GM21786 (cell line): ENCODE measurements around the gene GJB4.
"Not testable (repeated sequence)": the region's sequence is repeated elsewhere in the genome, so short reads cannot be mapped to it uniquely, and the experiment has no call there.

Experiments
- ATAC-seq: cut with Tn5 transposase; IDR thresholded peaks from one replicate; pipeline ENCODE4 v1.9.1; 2021; ENCODE audit not compliant: unreplicated experiment

GJB4 gene

DNA sequence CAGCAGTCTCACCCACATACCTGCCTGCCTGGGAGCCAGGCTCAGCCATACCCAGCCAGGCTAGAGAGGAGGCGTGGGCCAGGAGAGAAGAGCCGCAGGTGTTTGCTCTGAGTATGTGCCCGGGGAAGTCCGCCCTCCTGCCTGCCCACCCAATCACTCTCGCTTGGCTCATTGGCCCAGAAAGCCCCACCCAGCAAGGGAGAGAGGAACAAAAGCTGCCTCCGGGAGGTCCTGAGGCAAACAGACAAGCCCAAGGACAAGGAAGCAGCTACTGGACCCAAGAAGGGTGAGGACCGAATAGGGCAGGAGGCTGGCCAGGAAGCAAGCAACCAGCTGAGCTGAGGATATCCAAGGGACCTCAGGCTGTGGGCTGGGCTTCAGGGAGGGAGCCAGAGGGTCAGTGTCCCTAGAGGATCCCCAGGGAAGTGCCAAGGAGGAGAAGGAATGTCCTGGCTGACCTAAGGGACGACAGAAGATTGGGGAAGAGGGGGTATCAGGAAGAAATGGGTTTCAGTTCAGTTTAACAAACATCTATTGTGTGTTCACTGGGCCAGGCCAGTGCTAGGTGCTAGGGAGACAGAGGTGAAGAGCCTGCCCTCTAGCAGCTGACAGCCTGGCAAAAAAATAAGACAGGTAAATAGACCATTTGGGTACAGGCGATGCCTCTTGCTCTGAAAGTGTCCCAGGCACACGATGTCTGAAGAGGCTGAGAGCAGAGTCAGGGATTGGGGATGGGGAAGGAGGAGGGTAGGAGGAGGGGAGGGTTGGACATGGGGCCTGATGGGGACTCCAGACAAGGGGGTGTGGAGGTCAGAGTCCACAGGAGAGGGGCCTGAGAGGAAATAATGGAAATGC lies at the start of gene GJB4:
TSS of gene GJB4 (plus strand) at position 238 of the 855 bp plus-strand sequence. CDS start 1,515 bp downstream, outside the sequence.
- ATAC-seq, result no peak

DNA sequence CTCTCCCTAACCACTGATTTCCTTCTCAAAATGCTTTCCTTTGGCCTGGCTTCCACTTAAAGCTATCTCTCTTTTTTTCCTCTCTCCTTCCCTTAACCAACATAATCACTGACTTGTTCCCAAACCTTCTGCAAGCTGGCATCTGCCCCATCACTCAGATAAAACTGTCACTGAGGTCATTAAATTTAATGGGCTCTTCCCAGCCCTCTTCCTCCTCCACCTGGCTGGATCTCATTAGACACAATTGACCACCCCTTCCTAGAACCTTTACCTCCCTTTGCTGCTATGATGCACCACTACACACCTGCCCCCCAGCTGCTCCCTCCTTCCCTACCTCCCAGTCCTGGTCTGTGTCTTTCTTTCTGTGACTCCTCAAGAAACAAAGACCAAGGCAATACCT lies 48.7 kb upstream of the GJB4 start:
- ATAC-seq, result no peak

DNA sequence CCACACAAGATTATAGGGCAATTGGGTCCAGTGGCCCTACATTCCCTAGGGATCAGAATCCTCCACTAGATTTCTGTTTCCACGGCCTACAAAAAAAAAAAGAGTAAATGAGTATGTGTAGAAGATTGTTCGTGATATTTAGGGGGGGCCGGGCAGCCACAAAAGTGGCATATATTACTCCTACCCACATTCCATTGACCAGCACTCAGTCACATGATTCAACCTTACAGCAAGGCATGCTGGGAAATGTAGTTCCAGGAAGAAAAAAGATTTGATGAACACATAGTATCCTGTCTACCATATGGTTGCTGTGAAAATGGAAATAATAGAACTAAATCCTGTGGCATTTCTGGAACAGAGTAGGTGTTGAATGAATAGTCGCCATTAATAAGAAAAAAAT lies 48.1 kb upstream of the GJB4 start:
- no peak for ATAC-seq

DNA sequence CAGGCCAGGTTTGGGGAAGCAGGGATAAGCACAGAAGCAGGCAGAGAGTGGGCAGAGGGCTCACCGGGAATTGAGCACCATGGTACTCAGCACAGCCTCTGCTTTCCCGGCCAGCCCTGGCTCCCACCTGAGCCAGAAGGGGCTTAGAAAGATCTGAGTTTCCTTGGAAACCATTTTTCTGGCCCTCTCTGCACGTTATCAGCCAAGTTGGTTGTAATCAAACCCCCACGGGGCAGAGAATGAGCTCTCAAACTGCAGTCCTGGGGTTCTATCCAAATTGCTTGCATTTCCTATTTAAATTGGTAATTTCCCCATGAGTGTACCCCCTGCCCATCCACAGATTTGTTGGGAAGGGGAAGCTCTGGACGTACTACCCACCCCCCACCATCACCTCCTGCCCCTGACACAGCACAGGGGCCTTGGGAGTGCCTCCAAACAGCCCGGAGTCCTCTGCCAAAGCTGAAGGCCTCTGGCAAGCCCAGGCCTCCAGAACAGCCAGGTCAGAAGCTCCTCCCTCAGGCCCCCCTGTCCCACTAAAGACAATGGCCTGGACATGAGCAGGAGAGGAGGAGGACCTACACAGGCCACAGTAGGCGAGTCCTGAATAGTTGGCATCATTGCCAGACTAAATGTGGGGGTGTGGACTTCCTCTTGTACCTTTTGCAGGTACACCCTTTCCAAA lies 47.4 kb upstream of the GJB4 start:
- no peak for ATAC-seq

DNA sequence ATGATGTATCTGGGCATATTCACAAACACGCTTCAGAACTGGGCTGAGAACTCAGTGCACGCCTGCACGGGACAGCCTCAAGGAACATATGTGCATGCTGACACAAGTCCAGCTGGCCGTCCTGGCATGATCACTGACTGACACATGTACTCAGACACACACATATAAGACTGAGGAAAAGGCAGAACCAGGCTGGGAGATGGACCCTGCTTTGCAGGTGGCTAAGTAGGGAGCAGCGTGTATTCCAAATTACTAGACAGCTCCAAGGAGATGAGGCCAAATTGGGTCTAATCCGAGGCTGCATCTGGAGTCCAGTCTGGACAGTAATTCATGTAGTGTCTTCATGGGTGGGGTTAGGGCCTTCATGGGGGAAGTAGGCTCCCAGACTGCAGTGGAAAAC lies 46.1 kb upstream of the GJB4 start:
- no peak for ATAC-seq

DNA sequence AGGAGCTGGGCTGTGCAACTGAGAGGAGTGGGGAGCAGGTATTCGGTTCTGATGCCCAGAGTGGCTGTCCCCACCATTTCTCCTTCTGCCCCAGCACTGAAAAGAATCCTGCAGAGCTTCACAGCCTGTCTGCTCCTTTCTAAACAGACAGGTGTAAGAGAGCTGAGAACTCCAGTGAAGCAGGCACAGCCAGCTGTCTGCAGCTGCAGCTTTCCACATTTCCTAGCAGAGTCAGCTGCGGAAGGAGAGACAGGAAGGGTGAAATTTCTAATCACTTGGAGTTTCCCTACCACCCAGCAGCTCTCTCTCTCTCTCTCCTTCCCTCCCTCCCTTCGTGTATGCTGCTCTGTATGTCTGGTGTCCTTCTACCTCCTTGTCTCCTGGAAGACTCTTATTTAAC lies 45.2 kb upstream of the GJB4 start:
- no peak for ATAC-seq

DNA sequence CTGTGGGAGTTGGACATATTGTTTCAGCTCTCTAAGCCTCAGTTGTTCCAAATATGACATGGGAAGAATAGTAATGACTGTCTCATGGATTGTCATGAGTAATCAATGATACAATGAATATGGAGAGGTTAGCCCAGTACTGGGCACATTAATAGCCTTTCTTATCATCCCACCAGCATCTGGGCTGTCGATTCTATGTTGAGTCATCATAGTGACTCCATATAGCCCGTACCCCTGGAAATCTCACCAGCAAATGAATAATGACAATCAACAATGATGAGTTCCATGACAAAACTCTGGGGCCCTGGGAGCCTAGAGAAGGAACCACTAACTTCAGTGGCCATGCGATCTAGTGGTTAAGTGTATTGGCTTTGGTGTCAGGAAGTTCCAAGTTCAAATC lies 44.4 kb upstream of the GJB4 start:
- no peak for ATAC-seq

DNA sequence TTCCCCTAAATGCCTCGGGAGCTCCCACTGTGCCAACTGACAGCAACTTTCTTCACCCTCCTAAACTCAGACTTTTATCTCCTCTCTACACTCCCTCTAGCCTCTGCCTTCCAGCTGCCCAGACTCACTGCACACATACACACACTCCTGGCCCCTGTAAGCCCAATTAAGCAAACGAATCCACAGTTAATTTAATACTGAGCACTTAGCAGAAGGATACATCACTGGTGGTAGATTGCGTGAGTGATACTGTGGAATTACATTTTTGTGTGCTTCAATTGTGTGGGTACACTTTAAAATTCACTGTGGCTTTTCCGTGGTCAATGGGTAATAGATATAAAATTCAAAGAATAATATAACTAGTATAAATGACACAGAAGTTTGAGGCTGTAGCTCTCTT lies 38.3 kb upstream of the GJB4 start:
- no peak for ATAC-seq

DNA sequence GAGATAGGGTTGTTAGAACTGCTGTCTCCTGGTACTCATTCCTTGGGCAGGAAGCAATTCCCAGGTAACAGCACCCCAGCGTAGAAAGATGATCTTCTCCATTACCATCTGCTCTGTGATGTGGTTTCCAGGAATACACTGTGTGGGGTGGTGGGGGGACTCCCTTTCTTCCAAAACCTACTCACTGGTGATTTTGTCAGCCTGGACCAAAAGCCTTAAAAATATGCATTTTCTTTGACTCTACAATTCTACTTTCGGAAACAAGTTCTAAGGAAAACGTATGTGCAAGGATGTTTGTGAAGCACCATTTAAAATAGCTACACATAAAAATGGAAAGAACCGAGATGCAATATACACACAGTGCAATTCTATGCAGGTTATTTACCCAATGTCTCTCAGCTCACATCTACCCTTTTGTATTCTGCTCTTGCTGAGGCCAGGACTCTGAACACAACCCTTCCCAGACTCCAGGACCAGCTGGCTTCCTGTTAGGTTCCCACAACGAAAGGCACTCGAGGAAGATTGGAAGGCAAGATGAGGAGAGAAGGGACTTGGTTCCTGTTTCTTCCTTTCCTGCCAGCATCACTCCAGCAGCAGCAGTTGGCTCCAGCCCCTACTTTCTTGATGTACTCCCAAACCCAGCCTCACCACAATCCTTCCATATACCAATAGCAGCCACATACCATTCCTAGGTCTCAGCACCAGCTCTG lies 37.7 kb upstream of the GJB4 start:
- ATAC-seq, result no peak

DNA sequence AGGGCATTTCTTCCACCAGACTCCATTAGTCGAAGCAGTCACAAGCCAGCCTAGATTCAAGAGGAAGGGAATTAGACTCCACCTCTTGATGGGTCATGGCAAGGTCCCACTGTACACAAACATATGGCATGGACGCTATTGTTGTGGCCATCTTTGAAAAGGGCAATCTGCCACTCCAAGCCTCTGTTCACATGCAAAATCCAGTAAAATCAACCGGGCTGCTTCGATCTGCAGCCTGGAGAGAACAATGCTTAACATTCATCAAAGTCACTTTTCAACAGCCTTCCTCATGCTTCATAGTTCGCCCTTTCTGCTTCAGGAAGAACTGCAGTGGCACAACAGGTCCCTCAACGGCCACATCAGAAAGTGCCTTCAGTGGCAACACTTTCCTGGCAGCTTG lies 32.7 kb upstream of the GJB4 start:
- ATAC-seq, result no peak

DNA sequence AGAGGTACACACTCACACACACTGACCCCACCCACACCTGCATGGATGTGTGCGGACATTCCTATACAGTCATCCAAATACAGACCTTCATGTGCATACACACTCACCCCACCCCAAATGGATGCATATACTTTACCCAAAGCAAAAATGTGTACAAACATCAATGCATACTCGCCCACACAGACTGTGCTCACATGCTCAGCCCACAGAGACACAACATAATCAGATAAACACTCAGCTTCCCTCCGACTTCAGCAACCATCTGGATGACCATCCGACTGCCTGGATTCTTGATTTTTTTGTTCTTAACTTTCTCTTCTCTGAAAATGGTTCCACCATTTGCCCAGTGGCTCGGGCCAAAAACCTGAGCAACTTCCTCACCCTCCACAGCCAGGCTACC lies 29.1 kb upstream of the GJB4 start:
- ATAC-seq, result no peak

DNA sequence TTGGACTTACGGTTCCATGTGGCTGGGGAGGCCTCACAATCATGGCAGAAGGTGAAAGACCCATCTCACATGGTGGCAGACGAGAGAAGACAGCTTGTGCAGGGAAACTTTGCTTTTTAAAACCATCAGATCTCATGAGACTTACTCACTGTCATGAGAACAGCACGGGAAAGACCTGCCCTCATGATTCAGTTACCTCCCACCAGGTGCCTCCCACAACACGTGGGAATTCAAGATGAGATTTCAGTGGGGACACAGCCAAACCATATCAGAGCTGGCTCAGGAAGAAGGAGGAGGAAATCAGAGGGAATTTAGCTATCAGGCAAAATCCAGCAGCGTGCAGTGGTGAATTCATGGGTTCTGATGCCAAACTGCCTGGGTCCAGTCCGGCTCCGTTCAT lies 26.7 kb upstream of the GJB4 start:
- not testable (repeated sequence) for ATAC-seq

DNA sequence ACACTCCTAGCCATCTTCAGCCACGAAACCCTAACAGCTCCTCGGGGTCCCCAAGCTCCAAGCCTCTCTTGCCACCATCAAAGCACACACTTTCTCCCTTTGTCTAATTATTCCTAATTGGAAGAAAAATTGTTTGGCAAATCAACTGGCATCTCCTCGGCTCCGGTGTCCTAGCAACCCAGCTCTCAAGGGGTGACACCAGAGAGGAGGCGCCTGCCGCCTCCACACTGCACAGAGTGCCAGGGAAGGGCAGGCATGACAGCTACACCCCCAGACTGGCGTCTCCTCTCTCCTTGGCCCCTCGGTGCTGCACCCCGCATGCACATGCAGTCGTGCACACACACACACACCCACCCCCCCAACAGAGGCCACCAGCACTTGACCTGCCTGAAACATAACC lies 22.8 kb upstream of the GJB4 start:
- ATAC-seq, result no peak

DNA sequence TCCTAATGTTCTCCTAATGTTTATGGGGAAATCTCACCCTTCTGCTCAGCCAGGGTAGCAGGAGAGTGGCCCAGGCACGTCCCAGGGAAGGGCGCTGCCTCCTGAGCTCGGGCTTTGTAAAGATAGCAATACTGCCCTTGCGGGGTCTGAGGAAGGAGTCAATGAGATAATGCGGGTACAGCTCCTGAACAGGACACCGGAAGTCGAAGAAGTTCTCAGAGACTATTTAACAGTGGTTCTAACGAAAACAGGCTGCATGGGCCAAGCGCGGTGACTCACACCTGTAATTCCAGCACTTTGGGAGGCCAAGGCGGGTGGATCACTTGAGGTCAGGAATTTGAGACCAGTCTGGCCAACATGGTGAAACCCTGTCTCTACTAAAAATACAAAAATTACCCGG lies 22.3 kb upstream of the GJB4 start:
- not testable (repeated sequence) for ATAC-seq

DNA sequence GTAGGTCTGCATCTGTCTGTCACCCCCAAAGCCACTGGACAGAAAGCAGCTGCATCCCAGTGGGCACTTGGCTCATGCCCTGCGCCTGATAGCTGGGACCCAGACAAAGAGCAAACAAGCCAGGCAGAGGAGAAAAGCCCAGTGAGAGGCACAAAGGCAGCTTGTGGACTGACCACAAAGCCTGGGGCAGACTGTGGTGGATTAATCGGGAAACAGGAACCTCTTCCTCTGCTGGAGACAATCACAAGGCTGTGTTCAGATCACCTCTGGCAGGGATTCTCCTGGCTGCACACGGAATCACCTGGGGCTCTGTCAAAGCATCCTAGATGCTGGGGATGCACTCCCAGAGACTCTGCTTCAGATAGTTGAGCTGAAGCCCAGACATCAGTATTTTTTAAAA lies 19.9 kb upstream of the GJB4 start:
- no peak for ATAC-seq

DNA sequence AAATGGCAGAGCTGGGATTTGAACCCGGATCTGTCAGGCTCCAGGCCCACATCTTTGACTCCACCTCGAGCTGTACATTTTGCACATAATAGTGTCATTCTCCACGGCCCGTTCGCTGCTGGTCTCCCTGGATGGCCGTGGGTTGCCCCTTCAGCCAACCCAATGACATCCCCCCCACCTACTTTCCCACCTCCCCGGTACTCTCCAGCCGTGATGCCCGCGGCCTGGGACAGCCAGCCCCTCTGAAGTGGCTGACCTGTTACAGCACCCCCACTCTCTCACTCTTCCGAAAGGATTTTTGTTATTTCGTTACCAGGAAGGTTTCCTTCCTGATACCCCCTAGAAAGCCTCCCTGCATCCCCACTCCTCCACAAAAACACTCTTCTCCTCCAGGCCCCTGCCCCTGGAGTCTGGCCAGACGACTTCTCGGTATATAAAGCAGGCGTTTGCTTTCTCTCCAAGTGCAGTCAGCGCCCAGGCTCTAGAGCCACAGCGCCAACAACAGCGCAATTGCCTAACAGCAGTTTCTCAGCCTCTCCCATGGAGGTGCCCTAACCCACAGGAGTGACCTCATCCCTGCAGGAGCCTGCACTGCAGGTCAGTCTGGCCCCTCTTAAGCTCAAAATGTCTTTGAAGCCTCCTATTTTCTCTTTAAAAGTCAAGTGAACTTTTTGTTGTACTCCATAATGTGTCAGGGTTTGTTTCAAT lies 19.2 kb upstream of the GJB4 start:
- ATAC-seq, result no peak

DNA sequence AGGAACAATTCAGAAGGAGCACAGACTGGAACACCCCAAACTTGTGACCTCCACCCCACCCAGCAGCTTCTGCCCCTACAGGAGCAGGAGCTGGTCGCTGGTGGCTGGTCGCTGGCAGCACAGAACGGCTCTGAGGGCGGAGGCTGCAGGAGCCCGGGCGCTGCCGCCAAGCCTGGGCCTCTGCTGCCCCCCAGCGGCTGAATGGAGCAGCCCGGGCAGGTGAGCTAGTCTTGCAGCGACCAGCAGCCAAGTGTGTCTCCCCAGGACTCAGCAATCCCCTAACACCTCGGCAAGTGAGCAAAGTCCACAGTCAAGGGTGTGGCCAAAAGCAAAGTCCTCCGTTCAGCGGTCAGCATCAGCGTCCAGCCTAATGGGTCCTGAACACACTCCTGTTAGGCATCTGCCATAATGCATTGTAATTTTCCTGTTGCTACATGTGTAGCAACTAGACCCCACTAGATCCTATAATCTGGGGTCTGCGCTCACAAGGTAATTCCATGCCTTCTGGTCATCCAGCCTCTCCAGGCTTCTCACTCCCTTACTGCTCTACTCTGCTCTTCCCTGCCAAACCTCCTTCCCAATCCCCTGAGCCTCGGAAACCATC lies 16.8 kb upstream of the GJB4 start:
- ATAC-seq, result no peak

DNA sequence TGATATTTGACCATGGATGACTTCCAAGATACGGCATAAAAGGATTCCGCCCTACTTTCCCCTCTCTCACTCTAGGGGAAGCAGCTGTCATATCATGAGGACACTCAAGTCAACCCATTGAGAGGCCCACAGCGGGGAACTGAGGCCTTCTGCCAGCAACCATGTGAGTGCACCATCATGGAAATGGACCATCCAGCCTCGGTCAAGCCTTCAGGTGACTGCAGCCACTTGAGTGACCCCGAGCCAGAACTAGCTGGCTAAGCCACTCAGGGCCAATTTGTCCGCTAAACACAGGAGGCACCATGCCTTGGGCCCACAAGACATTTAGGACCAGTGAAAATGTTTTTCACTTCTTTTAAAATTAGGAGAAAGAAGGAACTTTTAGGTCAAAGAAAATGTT lies 15.8 kb upstream of the GJB4 start:
- no peak for ATAC-seq

DNA sequence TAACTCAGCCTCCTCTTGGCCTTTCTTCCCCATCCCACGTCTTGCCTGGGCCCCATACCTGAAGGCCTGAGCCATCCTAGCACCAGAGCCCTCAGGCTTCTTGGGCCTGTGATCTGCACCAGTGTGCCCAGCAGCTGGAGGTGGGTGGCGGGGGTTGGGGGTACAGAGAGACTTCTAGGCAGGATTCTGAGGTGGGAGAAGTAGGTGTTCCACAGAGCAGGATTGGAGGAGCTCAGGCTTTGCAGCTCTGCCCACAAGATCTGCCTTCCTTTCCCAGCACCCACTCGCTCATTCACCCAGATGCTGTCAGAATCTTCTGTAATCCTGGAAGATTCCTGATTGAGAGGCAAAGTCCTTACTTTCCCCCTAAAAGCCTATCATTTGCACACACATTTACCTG lies 14.7 kb upstream of the GJB4 start:
- ATAC-seq, result no peak

DNA sequence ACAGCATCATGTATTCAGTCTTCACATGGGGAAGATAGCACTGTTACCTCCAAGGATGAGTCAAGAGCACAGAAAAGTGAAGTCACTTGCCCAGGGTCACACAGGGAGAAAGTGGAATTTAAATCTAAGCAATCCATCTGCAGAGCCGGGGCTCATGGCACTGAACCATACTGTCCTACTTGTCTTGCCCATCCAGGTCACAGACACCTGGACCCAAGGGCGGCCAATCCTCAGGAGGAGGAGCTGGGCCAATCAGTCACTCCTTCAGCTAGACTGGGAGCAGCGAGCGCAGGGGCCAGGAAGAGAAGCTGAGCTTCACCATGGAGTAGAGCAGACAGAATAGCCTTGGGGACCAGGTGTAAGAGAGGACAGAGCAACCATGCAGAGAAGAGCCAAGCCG lies 13.9 kb upstream of the GJB4 start:
- ATAC-seq, result no peak

DNA sequence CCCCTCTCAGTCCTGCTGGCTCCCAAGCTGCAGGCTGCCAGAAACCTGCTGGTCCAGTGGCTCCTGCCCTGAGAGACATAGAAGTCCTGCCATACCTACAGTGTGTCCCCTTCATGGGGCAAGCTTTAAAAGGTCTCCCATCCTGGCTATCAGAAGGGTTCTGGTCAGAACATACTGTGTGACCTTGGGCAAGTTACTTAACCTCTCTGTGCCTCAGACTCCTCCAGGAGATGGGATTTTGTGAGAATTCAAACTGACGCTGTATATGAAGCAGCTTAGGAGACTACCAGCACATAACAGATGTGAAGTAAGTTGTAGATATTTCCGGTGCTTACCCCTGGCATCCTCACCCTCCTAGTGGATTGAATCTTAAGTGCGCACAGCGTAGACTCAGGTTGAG lies 13.4 kb upstream of the GJB4 start:
- no peak for ATAC-seq
